H9 (cell line): ENCODE results near the gene TSR2. TPM values are rescaled to one million over a fixed set of nuclear protein-coding genes. Genes with fewer than 3 reads are reported as not detected.
A peak's percentile ranks its signal among the peaks of the same experiment; 100 is the strongest.

Experiments
- DNase-seq: peaks from one replicate; pipeline ENCODE4 v3.0.0-alpha.2; 2017
- H2AFZ ChIP-seq: one replicate; pipeline ENCODE4 v1.6.1; 2013; ENCODE audit warnings: mild to moderate bottlenecking, low read length, control low read depth, moderate library complexity
- H2AK5ac ChIP-seq: 2 replicates; pipeline ENCODE4 v1.6.1; 2013; ENCODE audit warnings: low read length, control low read depth, mixed read lengths; ENCODE audit not compliant: insufficient read length
- H2BK120ac ChIP-seq: one replicate; pipeline ENCODE4 v1.6.1; 2013; ENCODE audit warnings: low read depth, mild to moderate bottlenecking, low read length, control low read depth, inconsistent platforms; ENCODE audit not compliant: poor library complexity, severe bottlenecking
- H2BK12ac ChIP-seq: 2 replicates; pipeline ENCODE4 v1.6.1; 2013; ENCODE audit warnings: low read length, control low read depth, mixed read lengths, low read depth; ENCODE audit not compliant: insufficient read length
- H2BK15ac ChIP-seq: 2 replicates; pipeline ENCODE4 v1.6.1; 2013; ENCODE audit warnings: low read depth, low read length, control low read depth
- H2BK20ac ChIP-seq: one replicate; pipeline ENCODE4 v1.6.1; 2013; ENCODE audit warnings: low read depth, mild to moderate bottlenecking, low read length, control low read depth, inconsistent platforms; ENCODE audit not compliant: poor library complexity, severe bottlenecking
- H2BK5ac ChIP-seq: 2 replicates; pipeline ENCODE4 v1.6.1; 2013; ENCODE audit warnings: low read length, control low read depth, mixed read lengths; ENCODE audit not compliant: insufficient read length
- H3K14ac ChIP-seq: 2 replicates; pipeline ENCODE4 v1.6.1; 2013; ENCODE audit warnings: low read length, control low read depth; ENCODE audit not compliant: insufficient read depth
- H3K18ac ChIP-seq: 2 replicates; pipeline ENCODE4 v1.6.1; 2013; ENCODE audit warnings: low read depth, mild to moderate bottlenecking, mixed read lengths, low read length, control low read depth; ENCODE audit not compliant: insufficient read length
- H3K23ac ChIP-seq: 2 replicates; pipeline ENCODE4 v1.6.1; 2013; ENCODE audit warnings: low read length, control low read depth, mixed read lengths, low read depth; ENCODE audit not compliant: insufficient read length
- H3K23me2 ChIP-seq: 2 replicates; pipeline ENCODE4 v1.6.1; 2013; ENCODE audit warnings: low read depth, mild to moderate bottlenecking, mixed read lengths, low read length, control low read depth; ENCODE audit not compliant: insufficient read length, poor library complexity, severe bottlenecking
- H3K27ac ChIP-seq: 2 replicates; pipeline ENCODE4 v1.5.1; 2013; ENCODE audit warnings: low read length, control low read depth, mixed read lengths, low read depth; ENCODE audit not compliant: insufficient read length
- H3K27me3 ChIP-seq: 2 replicates; pipeline ENCODE4 v1.6.1; 2013; ENCODE audit warnings: low read length, control low read depth, inconsistent platforms; ENCODE audit not compliant: insufficient read depth
- H3K4ac ChIP-seq: 2 replicates; pipeline ENCODE4 v1.6.1; 2013; ENCODE audit warnings: low read depth, mild to moderate bottlenecking, control low read depth, inconsistent platforms, low read length, moderate library complexity
- H3K4me1 ChIP-seq: 2 replicates; pipeline ENCODE4 v1.6.1; 2013; ENCODE audit warnings: low read length, control low read depth, inconsistent platforms; ENCODE audit not compliant: insufficient read depth
- H3K4me2 ChIP-seq: 2 replicates; pipeline ENCODE4 v1.6.1; 2013; ENCODE audit warnings: low read length, control low read depth, mixed read lengths; ENCODE audit not compliant: insufficient read length, insufficient read depth
- H3K56ac ChIP-seq: 2 replicates; pipeline ENCODE4 v1.6.1; 2013; ENCODE audit warnings: low read depth, mild to moderate bottlenecking, mixed read lengths, low read length, control low read depth; ENCODE audit not compliant: insufficient read length
- H3K79me1 ChIP-seq: 2 replicates; pipeline ENCODE4 v1.6.1; 2013; ENCODE audit warnings: low read depth, mild to moderate bottlenecking, moderate library complexity, low read length, control low read depth, inconsistent platforms; ENCODE audit not compliant: insufficient read depth, poor library complexity, severe bottlenecking
- H3K79me2 ChIP-seq: 2 replicates; pipeline ENCODE4 v1.6.1; 2013; ENCODE audit warnings: low read length, control low read depth, inconsistent platforms; ENCODE audit not compliant: insufficient read depth
- H3K9ac ChIP-seq: 2 replicates; pipeline ENCODE4 v1.6.1; 2013; ENCODE audit warnings: low read length, control low read depth, mixed read lengths; ENCODE audit not compliant: insufficient read length; ENCODE audit errors: extremely low read depth
- H3K9me3 ChIP-seq: one replicate; pipeline ENCODE4 v1.6.1; 2013; ENCODE audit warnings: low read depth, low read length, inconsistent platforms; ENCODE audit not compliant: control insufficient read depth
- H3T11ph ChIP-seq: one replicate; pipeline ENCODE4 v1.6.1; 2013; ENCODE audit warnings: mild to moderate bottlenecking, low read length, control low read depth, inconsistent platforms
- H4K20me1 ChIP-seq: one replicate; pipeline ENCODE4 v1.6.1; 2013; ENCODE audit not compliant: control insufficient read depth, insufficient read length, insufficient read depth
- H4K5ac ChIP-seq: 2 replicates; pipeline ENCODE4 v1.6.1; 2013; ENCODE audit warnings: low read depth, mild to moderate bottlenecking, mixed read lengths, low read length, control low read depth; ENCODE audit not compliant: insufficient read length
- H4K8ac ChIP-seq: replicated peaks from 2 replicates; pipeline ENCODE4 v1.6.1; 2013; ENCODE audit warnings: low read length, control low read depth, mixed read lengths, low read depth; ENCODE audit not compliant: insufficient read length
- H4K91ac ChIP-seq: 2 replicates; pipeline ENCODE4 v1.6.1; 2013; ENCODE audit warnings: low read depth, mild to moderate bottlenecking, moderate library complexity, mixed read lengths, low read length, control low read depth; ENCODE audit not compliant: insufficient read length
- H3K27ac Mint-ChIP-seq, 3 experiments: 2 replicates in 2 of 3; 3 replicates in 1 of 3; pipeline ENCODE4 v1.8.0; 2020 to 2021; ENCODE audit warnings: mixed read lengths in 3 of 3, mild to moderate bottlenecking in 1 of 3, moderate library complexity in 1 of 3
- H3K27me3 Mint-ChIP-seq: 2 replicates; pipeline ENCODE4 v1.8.0; 2021; ENCODE audit warnings: low read depth, mild to moderate bottlenecking, moderate library complexity, mixed read lengths
- H3K36me3 Mint-ChIP-seq, 3 experiments: 2 replicates in 2 of 3; 3 replicates in 1 of 3; pipeline ENCODE4 v1.8.0; 2020 to 2021; ENCODE audit warnings: low read depth in 3 of 3, mixed read lengths in 3 of 3; ENCODE audit not compliant: insufficient read depth in 1 of 3
- H3K4me1 Mint-ChIP-seq, 2 experiments: 2 replicates each; pipeline ENCODE4 v1.8.0; 2020; ENCODE audit warnings: mixed read lengths in 2 of 2
- H3K4me3 Mint-ChIP-seq, 2 experiments: 2 replicates in 1 of 2; 3 replicates in 1 of 2; pipeline ENCODE4 v1.8.0; 2020 to 2021; ENCODE audit warnings: mild to moderate bottlenecking in 2 of 2, mixed read lengths in 2 of 2, moderate library complexity in 1 of 2
- H3K9me3 Mint-ChIP-seq, 2 experiments: 2 replicates in 1 of 2; 3 replicates in 1 of 2; pipeline ENCODE4 v1.8.0; 2020; ENCODE audit warnings: mild to moderate bottlenecking in 2 of 2, mixed read lengths in 2 of 2, moderate library complexity in 1 of 2
- WGBS: extraction: QIAGEN DNeasy Blood & Tissue Kit; methylation state at CpG from one replicate; pipeline ENCODE4 v1.1.7; 2013; ENCODE audit warnings: missing lambda C conversion rate, low lambda C conversion rate, mixed read lengths; ENCODE audit not compliant: insufficient read length; ENCODE audit errors: extremely low coverage; 5-methylcytosine and 5-hydroxymethylcytosine counted together
- total RNA-seq: library from RNA; stranded (reverse); gene quantifications from 2 replicates; pipeline ENCODE4 v1.2.1, GENCODE V29; 2021
- TF ChIP-seq, protein P1 (sequence below): fragments of 200-600 bp; sonication (generic); conservative IDR thresholded peaks from 3 replicates; pipeline ENCODE4 v1.8.0; 2021; ENCODE audit warnings: antibody characterized with exemption, mild to moderate bottlenecking

Gene TSR2
- total RNA-seq, 1 experiment from 2014 or later, result 51.7 TPM

DNA sequence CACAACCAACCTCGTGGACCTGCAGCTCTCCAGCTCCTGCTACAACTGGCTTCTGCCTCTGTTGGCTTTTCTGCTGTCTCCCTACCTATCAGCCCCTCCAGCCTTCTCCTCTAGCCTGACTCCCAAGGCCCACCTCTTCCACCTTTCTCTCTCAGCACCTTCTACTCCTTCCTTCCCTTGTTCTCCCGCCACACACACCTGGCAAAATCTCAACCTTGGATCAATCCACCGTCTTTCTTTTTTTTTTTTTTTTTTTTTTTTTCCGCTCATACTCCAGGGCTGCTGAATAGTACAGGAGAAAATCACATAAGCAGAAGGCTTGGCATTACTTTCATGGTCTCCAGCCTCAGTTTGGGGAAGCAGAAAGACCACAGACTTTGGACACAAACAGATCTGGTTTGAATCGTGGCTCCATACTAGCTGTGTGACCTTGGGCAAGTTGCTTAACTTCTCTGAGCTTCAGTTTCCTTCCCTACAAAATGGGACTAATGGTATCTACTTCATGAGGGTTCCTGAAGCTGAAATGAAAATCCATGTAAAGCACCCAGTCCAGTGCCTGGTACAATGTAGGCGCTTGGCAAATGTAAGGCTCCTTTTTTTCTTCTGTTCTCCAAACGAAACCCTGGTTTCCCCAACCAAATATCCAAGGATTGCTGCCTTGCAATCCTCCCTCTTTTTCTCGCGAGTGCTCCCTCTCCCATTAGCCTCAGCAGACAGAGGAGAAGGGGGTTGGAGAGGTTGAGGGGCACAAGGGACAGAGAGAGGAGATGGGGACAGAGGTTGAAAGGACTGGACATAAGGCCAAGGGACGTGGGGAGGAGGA, 54.2 kb downstream of the TSR2 start:
- Histone ChIP-seq H2AK5ac (no peak overlapping the region), H4K5ac (no peak overlapping the region), H2AFZ (no peak overlapping the region), H3K79me1 (peaks cover 5% of the 10 kb centered on the region), H3K14ac (no peak overlapping the region), H2BK15ac (no peak overlapping the region), H2BK120ac (no peak overlapping the region), H2BK12ac (no peak overlapping the region), H3T11ph (no peak overlapping the region), H4K8ac (no peak overlapping the region), H3K56ac (no peak overlapping the region), H3K4ac (no peak overlapping the region), H3K9ac (peak overlapping the region; percentile 6), H3K79me2 (peaks cover 4% of the 10 kb centered on the region; the same call in 1 of the 2 replicates), H3K18ac (no peak overlapping the region), H3K4me1 (peaks cover 1% of the 10 kb centered on the region), H3K23ac (no peak overlapping the region), H2BK5ac (no peak overlapping the region), H3K4me2 (peak overlapping the region; percentile 53), H3K27ac (no peak overlapping the region), H4K20me1 (no peaks in the 10 kb centered on the region), H2BK20ac (no peak overlapping the region), H3K27me3 (no peaks in the 10 kb centered on the region), H4K91ac (no peak overlapping the region), H3K9me3 (no peaks in the 10 kb centered on the region), H3K23me2 (no peaks in the 10 kb centered on the region)
- WGBS, result no CpG with 5 or more reads among the region's 10 CpGs
- Mint-ChIP-seq H3K9me3 (peaks cover 71% of the 10 kb centered on the region in 2 experiments), H3K36me3 (peaks cover 18 to 21% (median 21%) of the 10 kb centered on the region in 3 experiments), H3K4me3 (peak overlapping the region; percentile 69 to 89), H3K27ac (no peak overlapping the region), H3K27me3 (peaks cover 4% of the 10 kb centered on the region), H3K4me1 (peaks cover 24 to 38% of the 10 kb centered on the region in 2 experiments)
- TF ChIP-seq, protein P1, sequence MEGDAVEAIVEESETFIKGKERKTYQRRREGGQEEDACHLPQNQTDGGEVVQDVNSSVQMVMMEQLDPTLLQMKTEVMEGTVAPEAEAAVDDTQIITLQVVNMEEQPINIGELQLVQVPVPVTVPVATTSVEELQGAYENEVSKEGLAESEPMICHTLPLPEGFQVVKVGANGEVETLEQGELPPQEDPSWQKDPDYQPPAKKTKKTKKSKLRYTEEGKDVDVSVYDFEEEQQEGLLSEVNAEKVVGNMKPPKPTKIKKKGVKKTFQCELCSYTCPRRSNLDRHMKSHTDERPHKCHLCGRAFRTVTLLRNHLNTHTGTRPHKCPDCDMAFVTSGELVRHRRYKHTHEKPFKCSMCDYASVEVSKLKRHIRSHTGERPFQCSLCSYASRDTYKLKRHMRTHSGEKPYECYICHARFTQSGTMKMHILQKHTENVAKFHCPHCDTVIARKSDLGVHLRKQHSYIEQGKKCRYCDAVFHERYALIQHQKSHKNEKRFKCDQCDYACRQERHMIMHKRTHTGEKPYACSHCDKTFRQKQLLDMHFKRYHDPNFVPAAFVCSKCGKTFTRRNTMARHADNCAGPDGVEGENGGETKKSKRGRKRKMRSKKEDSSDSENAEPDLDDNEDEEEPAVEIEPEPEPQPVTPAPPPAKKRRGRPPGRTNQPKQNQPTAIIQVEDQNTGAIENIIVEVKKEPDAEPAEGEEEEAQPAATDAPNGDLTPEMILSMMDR, result no peak
- no peak for DNase-seq

Other genes with a start within 250 kb of the TSR2 start
- gene WNK3, start 82.4 kb upstream of the TSR2 start, total RNA-seq, result 21.0 and 22.8 TPM in 2 replicates
- 19.2 and 20.2 TPM in 2 replicates for gene FGD1, start 55.8 kb downstream of the TSR2 start, total RNA-seq
- 64.0 and 69.2 TPM in 2 replicates for gene GNL3L, start 89.8 kb downstream of the TSR2 start, total RNA-seq